ENCODE measurements around the gene MEP1B.
"Not testable (repeated sequence)": the region's sequence is repeated elsewhere in the genome, so short reads cannot be mapped to it uniquely, and the experiment has no call there.

The MEP1B gene

DNA sequence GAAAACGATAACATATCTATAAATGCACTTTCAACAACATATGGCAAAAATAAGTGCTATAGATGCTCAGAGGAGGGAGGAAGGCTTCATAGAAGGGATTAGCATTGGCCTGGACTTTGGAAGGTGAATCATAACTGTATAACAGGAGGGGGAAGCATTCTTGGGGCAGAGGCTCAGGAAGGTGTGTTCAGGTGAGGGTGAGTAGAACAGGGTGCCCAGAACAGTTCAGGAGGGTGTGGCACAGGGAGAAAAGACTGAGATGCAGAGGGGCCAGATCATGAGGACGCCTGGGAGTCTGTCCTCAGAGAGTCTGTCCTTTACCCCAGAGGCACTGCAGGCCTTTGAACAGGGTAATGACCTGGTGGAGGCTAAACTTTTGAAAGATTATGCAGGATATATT lies 29.3 kb upstream of the MEP1B start:
- no peak for DNase-seq (ENCODE audit: low spot score)
- TF ChIP-seq, protein P1, sequence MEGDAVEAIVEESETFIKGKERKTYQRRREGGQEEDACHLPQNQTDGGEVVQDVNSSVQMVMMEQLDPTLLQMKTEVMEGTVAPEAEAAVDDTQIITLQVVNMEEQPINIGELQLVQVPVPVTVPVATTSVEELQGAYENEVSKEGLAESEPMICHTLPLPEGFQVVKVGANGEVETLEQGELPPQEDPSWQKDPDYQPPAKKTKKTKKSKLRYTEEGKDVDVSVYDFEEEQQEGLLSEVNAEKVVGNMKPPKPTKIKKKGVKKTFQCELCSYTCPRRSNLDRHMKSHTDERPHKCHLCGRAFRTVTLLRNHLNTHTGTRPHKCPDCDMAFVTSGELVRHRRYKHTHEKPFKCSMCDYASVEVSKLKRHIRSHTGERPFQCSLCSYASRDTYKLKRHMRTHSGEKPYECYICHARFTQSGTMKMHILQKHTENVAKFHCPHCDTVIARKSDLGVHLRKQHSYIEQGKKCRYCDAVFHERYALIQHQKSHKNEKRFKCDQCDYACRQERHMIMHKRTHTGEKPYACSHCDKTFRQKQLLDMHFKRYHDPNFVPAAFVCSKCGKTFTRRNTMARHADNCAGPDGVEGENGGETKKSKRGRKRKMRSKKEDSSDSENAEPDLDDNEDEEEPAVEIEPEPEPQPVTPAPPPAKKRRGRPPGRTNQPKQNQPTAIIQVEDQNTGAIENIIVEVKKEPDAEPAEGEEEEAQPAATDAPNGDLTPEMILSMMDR (IDR thresholded peaks at IDR 0.05; ENCODE audit: extremely low read depth, missing control alignments), result no peak

DNA sequence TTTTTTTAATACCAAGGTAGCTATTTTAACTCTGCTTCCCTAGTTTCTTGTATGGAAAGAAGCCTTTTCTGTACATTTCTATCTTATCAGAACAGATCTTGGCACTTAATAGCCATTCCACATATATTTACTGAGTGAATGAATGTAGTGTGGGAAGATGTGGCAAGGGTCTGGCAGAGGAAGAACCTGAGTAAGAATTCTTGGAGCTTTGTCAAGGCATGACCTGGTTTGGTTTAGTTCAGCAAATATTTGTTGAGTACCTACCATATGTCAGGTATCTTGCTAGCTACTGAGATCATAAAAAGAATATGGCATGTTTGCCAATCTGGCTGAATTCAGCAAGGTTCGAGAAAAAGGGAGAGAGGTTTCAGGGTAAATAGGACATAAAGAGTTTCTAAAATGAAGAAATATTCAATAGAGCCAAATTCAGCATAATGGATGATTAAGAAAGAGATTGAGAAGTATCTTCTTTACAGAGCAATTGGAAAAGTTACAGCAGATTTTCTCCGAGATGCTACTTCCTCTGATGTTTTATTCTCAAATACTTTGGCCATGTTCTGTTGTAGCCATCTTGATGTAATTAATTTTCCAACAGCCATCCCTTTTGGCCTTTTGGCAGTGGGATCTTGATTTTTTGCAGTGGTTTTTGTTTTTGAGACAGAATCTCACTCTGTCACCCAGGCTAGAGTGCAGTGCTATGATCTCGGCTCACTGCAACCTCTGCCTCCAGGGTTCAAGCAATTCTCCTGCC lies 21.7 kb upstream of the MEP1B start:
- TF ChIP-seq, protein P1 (IDR thresholded peaks at IDR 0.05; ENCODE audit: extremely low read depth, missing control alignments), result no peak
- DNase-seq (ENCODE audit: low spot score), result no peak

DNA sequence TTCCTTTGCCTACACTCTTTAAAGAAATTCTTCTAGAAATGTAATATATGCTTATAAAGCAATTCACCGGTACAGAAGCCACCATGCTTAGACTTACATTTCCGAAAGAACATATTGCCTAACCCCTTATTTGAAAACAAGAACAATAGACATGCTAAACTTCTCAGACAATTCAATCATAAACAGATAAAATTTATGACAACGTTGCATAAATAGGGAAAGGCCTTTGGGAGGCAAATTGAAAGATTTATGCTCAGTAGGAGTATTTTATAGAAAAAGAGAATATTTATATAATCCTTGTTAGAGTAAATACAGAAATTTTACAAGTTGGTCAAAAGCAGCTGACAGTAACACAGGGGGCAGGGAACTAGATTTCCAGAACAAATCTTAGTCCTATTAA lies 16.2 kb upstream of the MEP1B start:
- DNase-seq (ENCODE audit: low spot score), result no peak
- TF ChIP-seq, protein P1 (IDR thresholded peaks at IDR 0.05; ENCODE audit: extremely low read depth, missing control alignments), result no peak

DNA sequence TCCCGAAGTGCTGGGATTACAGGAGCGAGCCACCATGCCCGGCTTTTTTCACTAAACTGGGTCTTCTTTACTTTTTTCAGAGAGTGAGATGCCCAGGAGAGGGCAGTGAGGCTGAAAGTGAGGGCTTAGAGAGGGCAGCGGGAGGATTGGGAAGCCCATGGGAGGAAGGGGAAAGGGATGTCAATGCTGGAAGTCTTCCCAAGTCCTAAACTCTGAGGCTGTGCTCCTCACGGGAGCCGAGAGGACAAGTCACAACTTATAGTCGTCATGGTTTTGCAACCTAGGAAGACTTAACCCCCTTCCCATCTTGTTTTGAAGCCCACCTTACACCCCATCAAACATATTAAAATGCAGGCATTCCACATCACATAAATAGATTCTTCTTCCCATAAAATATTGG lies 15.1 kb upstream of the MEP1B start:
- DNase-seq (ENCODE audit: low spot score), result no peak
- TF ChIP-seq, protein P1 (IDR thresholded peaks at IDR 0.05; ENCODE audit: extremely low read depth, missing control alignments), result no peak

DNA sequence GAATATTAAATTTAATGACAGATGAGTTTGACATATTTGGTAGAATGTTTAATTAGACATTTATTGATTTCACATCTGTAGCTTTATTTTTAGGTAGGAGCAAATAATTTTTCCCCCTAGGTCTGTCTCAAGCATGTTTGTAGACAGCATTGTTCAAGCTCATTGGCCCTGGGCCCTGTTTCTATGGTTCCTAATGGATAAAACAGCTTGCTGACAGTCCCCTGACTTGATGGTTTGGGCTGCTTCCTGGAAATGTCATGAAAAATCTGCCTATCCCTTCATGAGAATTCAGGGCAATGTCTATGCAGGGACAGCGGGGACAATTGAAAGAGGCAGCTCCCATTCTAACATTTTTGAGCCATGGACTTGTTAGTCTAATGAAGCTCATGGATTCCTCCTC lies 14.6 kb upstream of the MEP1B start:
- no peak for DNase-seq (ENCODE audit: low spot score)
- TF ChIP-seq, protein P1 (IDR thresholded peaks at IDR 0.05; ENCODE audit: extremely low read depth, missing control alignments), result no peak

DNA sequence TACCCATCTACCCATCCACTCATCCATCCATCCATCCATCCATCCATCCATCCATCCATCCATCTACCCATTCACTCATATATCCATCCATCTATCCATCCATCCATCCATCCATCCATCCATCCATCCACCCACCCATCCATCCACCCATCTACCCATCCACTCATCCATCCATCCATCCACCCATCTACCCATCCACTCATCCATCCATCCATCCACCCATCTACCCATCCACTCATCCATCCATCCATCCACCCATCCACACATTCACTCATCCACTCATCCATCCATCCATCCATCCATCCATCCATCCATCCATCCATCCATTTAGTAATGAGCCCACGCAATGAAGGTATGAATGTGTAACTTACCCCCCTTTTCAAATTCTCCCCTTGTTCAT lies 13.1 kb upstream of the MEP1B start:
- DNase-seq (ENCODE audit: low spot score), result not testable (repeated sequence)

DNA sequence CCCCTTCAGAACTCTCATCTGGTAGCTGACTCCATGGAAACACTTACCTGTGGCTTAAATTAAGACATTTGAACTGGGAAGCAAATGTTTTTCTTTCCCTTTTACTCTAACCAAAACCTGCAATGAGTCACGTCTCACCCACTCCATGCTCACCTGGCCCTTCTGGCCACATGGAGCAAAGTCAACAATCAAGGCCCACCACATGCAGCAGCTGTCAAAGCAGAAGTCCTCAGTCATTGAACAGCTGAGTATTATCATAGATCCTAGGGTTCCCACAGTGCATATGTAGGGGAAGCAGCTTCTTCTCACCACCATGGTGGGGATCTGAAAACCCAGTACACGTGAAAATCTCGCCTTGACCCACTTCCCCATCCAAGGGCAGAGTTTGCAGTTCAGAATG lies 12.3 kb upstream of the MEP1B start:
- TF ChIP-seq, protein P1 (IDR thresholded peaks at IDR 0.05; ENCODE audit: extremely low read depth, missing control alignments), result no peak
- no peak for DNase-seq (ENCODE audit: low spot score)

DNA sequence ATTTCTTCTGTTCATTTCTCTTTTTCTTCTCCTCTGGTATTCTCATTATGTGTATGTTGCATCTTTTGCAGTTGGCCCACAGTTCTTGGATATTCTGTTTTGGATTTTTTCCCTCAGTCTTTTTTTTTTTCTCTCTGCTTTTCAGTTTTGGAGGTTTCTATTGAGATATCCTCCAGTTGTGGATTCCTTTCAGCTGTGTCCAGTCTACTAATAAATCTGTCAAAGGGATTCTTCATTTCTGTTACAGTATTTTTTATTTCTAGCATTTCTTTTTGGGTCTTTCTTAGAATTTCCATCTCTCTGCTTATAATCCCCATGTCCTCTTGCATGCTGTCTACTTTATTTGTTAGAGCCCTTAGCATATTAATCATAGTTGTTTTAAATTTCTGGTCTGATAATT lies 6.3 kb upstream of the MEP1B start:
- DNase-seq (ENCODE audit: low spot score), result no peak
- TF ChIP-seq, protein P1 (IDR thresholded peaks at IDR 0.05; ENCODE audit: extremely low read depth, missing control alignments), result no peak
